ENCODE results near the gene CLRN1.
A peak's percentile ranks its signal among the peaks of the same experiment; 100 is the strongest.
"Not testable (repeated sequence)": the region's sequence is repeated elsewhere in the genome, so short reads cannot be mapped to it uniquely, and the experiment has no call there.

The CLRN1 gene, protein sequence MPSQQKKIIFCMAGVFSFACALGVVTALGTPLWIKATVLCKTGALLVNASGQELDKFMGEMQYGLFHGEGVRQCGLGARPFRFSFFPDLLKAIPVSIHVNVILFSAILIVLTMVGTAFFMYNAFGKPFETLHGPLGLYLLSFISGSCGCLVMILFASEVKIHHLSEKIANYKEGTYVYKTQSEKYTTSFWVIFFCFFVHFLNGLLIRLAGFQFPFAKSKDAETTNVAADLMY

DNA sequence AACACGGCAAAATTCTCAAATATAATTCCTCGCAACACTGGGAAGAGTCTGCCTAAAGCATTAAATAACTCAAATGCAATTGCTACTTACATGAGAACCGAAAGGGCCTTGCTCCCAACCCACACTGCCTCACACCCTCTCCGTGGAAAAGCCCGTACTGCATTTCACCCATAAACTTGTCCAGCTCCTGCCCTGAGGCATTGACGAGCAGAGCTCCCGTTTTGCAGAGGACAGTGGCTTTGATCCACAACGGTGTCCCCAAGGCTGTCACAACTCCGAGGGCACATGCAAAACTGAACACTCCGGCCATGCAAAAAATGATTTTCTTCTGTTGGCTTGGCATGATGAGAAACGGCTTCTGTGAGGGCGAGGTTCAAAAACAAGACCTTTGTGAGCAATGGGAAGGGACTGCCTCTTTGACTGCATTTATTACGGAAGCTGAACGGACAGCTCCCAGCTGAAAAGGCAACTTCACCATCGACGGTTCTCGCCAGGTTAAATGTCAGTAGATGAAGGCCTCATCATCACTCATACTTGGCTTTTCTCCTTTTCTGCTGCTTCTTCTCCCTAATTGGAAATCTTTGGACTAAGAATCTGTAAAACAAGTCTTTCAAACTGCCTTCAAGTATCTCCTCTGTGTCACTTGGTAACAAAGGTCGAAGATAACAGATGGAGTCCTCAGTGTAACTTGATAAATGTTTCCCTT lies at the start of gene CLRN1:
CLRN1 (minus strand) TSS at position 362 of the 706 bp plus-strand sequence; CDS start at position 343, 19 bp downstream.
- no peak for DNase-seq (ENCODE audit: low read depth)
- no peak within 1 kb of the TSS for H3K4me3 ChIP-seq (ENCODE audit: low read depth, low read length)

GRCh38 chr3:151016478-151016795 lies 43.9 kb upstream of the CLRN1 start:
- no peak overlapping the region for H3K4me3 ChIP-seq (ENCODE audit: low read depth, low read length)
- DNase-seq (ENCODE audit: low read depth), result peak; percentile 24

DNA sequence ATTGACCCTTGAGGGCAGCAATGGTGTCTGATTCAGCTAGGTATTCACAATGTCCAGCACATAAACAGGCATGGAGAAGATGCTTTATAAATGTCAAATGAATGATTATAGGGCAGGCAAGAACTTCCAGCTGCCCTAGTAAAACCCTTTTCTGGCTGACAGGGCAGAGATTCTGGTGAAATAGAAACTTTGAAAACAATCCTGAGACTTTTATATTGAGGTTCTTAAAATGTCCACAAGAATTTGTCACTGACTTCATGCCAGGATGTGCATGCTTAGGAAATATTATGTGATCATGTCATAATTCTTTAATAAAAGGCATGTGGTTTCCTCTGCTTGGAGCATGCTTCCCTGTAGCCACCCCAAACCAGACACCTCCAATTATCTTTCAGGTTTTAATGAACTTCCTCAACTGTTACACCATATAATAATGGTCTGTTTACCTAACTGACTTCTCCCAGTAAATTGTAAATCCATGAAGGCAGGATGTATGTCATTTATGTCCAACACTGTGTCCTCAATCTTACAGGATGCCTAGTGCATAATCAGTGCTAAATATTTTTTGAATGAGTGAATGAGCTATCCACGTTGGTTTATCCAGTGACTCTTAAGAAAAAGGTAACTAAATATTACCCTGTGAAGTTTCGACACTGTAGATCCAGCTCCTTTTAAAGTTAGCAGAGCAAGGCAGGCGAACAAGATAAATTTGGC lies 43.4 kb upstream of the CLRN1 start:
- DNase-seq (ENCODE audit: low read depth), result peak; percentile 15
- no peak overlapping the region for H3K4me3 ChIP-seq (ENCODE audit: low read depth, low read length)

DNA sequence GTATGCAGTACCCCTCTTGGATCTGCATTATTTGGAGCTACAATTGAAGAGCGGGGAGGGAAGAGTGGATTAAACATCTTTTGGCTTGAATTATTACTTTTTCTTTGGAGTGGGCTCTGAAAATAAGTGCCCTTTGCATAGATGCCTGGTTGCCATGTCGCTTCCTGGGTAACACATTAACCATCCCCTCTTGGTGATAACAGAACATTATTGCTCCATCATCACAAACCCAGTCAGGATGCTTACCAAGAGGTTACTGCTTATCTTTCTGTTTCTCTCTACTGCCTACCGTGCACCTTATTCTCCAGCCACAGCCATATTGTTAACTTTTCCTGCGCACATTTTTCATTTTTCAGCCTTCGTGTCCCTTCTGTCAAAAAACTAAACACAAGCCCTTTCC lies 42.7 kb upstream of the CLRN1 start:
- H3K4me3 ChIP-seq (ENCODE audit: low read depth, low read length), result no peak overlapping the region
- no peak for DNase-seq (ENCODE audit: low read depth)

DNA sequence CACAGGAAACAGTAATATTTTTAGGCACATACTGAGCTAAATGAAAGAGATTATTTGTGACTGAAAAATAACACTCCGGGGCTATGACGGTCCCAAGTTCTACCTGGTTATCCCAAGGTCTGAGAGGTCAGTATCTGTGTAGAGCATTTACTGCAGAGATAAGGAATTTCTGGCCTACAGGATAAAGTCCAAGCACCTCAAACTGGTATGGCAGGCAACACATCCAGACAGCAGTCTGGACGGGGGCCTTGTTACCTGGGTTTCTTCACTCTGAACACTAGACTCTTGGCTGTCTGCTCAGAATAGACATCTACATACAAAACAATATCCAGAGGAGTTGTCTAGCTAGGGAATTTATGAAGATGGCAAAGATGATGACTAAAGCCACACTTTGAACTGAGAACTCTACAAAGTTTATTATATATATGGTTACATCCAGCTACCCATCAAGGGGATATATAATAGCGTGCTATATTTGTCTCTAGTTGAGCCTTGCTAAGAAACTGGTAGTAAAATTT lies 42.0 kb upstream of the CLRN1 start:
- no peak for DNase-seq (ENCODE audit: low read depth)
- H3K4me3 ChIP-seq (ENCODE audit: low read depth, low read length), result no peak overlapping the region

DNA sequence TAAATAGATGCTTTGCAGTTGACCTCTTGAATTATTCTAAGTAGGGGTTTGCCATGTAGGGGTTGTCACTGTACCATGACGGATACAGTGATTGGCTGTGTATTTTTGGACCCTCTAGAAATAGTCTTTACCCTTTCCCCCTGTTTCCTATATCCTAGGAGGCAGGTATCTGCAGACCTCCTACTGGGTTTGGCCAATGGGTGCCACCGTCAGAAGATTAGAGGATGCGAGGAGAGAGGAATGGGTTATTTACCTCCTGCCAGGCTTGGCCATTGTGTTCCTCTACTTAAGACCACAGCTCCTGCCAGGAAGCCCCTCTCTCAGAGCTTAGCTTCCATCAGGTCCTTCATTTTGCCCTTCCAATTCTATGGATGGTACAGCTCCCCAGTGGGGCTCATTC lies 40.2 kb upstream of the CLRN1 start:
- DNase-seq (ENCODE audit: low read depth), result no peak
- H3K4me3 ChIP-seq (ENCODE audit: low read depth, low read length), result no peak overlapping the region

GRCh38 chr3:151011427-151011826 lies 38.9 kb upstream of the CLRN1 start:
- H3K4me3 ChIP-seq (ENCODE audit: low read depth, low read length), result no peak overlapping the region
- DNase-seq (ENCODE audit: low read depth), result no peak

DNA sequence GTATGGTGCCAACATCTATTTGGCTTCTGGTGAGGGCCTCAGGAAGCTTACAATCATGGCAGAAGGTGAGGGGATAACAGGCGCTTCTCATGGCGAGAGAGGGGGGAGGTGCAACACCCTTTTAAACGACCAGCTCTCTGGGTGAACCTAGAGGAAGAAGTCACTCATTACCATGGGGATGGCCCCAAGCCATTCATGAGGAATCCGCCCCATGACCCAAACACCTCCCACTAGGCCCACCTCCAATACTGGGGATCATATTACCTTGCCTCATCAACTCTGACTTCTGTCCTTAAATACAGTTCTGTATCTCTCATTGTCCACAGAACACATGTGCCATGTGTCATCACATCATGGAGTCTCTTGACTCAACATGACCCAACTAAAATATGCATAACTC lies 37.5 kb upstream of the CLRN1 start:
- no peak overlapping the region for H3K4me3 ChIP-seq (ENCODE audit: low read depth, low read length)
- DNase-seq (ENCODE audit: low read depth), result no peak

- H3K4me3 ChIP-seq (ENCODE audit: low read depth, low read length), result no peak overlapping the region
- no peak for DNase-seq (ENCODE audit: low read depth)
Observed at GRCh38 chr3:151009430-151009829, 36.9 kb upstream of the CLRN1 start.

GRCh38 chr3:151008699-151009098 lies 36.2 kb upstream of the CLRN1 start:
- DNase-seq (ENCODE audit: low read depth), result peak; percentile 44

DNA sequence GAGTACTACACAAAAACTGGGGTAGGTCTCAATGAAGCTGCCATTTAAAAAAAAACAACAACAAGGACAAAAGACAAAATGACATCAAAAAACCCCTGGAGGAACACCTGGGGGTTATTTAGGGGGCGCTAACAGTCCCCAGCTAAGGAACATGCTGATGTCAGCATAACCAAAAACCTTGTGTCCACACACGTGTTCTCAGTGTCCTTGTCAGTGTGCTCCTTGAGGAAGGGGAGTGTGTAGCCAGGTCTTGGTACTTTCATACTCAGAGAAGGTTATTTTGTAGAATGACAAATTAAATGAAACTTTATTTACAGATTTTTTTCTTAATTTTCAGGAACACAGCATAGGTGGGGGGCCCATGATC lies 31.2 kb upstream of the CLRN1 start:
- no peak overlapping the region for H3K4me3 ChIP-seq (ENCODE audit: low read depth, low read length)
- no peak for DNase-seq (ENCODE audit: low read depth)

More at GRCh38 chr3:151008699-151009098, 36.2 kb upstream of the CLRN1 start:
- no peak overlapping the region for H3K4me3 ChIP-seq (ENCODE audit: low read depth, low read length)

DNA sequence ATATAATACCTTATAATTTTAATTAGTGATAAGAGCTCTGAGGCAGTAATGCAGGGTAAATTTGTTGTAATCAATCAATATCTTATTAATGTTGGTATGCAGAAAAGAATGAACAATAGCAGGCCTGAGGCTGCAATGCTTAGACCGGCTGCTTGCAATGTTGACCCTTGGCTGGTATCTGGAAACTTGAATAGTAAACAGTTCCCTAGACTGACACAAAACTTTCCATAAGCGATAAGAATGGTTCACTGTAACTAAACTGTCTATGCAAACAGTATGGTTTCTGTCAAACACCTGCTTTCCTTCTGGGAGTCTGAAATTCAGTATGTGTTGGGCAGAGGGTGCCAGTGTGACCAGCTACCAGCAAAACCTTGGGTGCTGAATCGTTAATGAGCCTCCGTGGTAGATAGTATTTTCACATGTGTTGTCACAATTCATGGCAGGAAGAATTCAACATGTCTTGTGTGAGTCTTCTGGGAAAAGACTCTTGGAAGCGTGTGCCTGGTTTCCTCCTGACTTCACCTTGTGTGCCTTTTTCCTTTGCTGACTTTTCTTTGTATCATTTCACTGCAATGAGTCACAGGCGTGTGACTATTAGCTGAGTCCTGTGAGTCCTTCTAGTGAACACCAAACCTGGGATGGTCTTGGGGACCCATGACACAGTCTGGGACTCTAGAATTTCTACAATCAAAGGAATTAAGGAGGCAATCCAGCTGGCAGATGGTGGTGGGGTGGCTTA lies 30.7 kb upstream of the CLRN1 start:
- no peak for DNase-seq (ENCODE audit: low read depth)
- H3K4me3 ChIP-seq (ENCODE audit: low read depth, low read length), result no peak overlapping the region

- no peak overlapping the region for H3K4me3 ChIP-seq (ENCODE audit: low read depth, low read length)
- DNase-seq (ENCODE audit: low read depth), result no peak
Observed at GRCh38 chr3:151002003-151002981, 29.8 kb upstream of the CLRN1 start.

GRCh38 chr3:150998996-150999395 lies 26.5 kb upstream of the CLRN1 start:
- H3K4me3 ChIP-seq (ENCODE audit: low read depth, low read length), result no peak overlapping the region
- no peak for DNase-seq (ENCODE audit: low read depth)

GRCh38 chr3:150996731-150997130 lies 24.2 kb upstream of the CLRN1 start:
- H3K4me3 ChIP-seq (ENCODE audit: low read depth, low read length), result no peak overlapping the region

DNA sequence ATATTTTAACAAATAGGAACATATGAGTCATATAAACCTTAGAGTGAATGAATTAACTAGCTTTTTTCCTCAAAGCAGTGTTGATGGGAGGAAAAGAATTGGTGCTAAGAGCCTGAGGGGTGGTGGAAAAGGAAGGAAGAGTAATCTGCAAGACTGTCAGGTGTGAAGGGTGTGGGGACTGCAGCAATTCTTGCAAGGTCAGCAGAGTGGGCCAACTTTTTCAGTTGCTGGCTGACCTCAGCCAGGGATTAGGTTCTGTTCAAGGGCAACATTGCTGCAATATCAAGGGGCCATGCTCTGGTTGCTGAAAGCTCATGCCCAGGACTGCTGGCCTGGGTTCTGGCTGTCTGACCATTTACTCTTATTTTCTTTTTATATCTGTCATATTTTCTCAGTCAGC lies 23.0 kb upstream of the CLRN1 start:
- no peak overlapping the region for H3K4me3 ChIP-seq (ENCODE audit: low read depth, low read length)
- no peak for DNase-seq (ENCODE audit: low read depth)

More at GRCh38 chr3:150996731-150997130, 24.2 kb upstream of the CLRN1 start:
- no peak for DNase-seq (ENCODE audit: low read depth)

- H3K4me3 ChIP-seq (ENCODE audit: low read depth, low read length), result no peak overlapping the region
- no peak for DNase-seq (ENCODE audit: low read depth)
Observed at GRCh38 chr3:150989208-150989607, 16.7 kb upstream of the CLRN1 start.

GRCh38 chr3:150988395-150988794 lies 15.9 kb upstream of the CLRN1 start:
- DNase-seq (ENCODE audit: low read depth), result not testable (repeated sequence)

GRCh38 chr3:150985711-150986110 lies 13.2 kb upstream of the CLRN1 start:
- no peak overlapping the region for H3K4me3 ChIP-seq (ENCODE audit: low read depth, low read length)
- DNase-seq (ENCODE audit: low read depth), result no peak

More at GRCh38 chr3:150988395-150988794, 15.9 kb upstream of the CLRN1 start:
- not testable (repeated sequence) for H3K4me3 ChIP-seq (ENCODE audit: low read depth, low read length)

Data from skeletal muscle cell (primary cell).